ENCODE measurements around the gene C1QTNF7.

The C1QTNF7 gene

DNA sequence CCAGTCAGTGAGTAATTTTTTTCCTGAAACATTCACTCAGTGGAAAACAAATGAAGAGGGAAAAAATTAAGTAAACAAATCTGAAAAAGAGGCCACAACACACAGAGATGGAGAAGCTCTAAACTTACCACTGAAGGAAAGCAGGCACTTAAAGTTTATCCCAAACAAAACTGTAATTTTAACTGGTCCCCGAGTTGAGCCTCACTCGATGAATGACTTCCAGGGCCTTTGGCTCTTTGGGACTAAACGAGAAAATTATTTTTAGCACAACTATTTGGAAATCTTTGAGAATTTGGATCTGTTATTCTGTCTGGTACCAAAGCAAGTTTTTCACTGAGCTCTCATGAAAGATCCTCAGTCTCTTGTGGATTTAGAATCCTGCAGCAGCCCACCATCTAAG lies at the start of gene C1QTNF7:
Gene C1QTNF7, plus strand, starts transcription at position 333 of the 400 bp plus-strand sequence. CDS start 7,711 bp downstream, outside the sequence.
- no peak for DNase-seq

DNA sequence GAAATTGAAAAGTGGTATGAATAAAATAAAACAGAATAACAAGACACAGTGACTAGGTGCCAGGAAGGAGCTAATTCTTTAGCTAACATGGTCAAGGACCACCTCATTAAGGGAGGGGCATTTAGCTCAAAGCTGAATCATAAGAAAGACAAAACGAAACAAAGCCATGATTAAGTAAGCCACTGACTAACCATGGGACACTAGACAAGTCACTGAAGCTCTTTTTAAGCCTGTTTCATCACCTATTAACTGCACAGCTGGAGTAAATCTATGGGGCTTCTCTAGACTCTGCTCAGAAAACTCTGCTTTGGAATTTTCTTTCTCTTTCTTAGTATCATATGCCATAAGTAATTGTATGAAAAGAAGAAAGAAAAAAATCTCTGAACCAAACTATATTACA lies 49.8 kb upstream of the C1QTNF7 start:
- no peak for DNase-seq

- no peak for DNase-seq
Measured at GRCh38 chr4:15378493-15378892, 49.3 kb upstream of the C1QTNF7 start.

DNA sequence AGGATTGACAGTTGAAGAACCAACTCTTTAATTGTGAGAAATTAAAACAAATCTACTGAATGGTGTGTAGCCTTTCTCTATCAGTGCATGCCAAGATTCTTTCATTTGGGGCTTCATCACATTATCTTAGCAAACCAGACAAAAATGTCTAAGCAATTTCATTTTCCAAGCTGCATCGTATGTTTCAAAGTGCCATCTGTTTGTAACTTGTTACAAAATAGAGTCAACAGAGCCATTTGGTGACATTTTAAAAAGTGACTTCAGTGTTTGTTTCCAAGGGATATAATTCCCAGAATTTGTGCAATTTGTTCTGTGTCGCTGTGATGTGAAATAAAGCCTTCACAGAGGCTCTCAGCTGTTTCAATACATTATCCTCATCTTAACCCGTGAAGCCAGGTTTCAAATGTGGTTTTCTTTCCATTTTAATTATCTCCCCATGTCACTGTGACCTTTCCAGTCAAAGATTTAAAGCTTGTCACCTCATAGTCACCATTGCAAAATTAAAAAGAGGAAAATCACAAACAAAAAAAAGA lies 46.0 kb upstream of the C1QTNF7 start:
- DNase-seq, result no peak

DNA sequence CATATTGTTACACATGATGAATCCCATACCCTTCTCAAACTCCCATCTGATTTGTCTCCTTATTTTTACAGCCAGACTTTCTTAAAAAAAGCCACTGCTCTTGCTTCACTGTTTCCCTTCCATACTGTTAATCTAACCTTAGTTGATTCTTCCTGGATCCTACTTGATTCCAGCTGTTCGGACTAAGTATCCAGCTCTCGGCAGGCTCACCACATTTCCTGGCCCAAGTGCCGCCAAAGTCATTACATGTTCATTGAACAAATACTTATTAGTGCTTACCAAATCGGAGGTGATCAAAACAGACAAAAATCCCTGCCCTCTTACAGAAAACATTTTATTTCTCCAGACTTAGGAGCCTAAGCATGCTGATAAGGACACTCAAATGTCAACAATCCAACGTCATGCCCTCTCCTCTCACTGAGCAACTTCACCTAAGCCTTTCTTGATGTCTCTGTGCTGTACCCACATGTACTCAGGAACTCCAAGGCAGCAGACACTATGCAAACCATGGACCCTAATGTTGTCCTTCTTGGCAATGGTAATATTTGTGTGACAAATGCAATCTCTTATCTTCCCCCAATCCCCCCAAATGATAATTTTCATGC lies 45.1 kb upstream of the C1QTNF7 start:
- DNase-seq, result no peak

GRCh38 chr4:15385515-15385914 lies 42.3 kb upstream of the C1QTNF7 start:
- DNase-seq, result no peak

- no peak for DNase-seq
Measured at GRCh38 chr4:15385928-15386327, 41.9 kb upstream of the C1QTNF7 start.

DNA sequence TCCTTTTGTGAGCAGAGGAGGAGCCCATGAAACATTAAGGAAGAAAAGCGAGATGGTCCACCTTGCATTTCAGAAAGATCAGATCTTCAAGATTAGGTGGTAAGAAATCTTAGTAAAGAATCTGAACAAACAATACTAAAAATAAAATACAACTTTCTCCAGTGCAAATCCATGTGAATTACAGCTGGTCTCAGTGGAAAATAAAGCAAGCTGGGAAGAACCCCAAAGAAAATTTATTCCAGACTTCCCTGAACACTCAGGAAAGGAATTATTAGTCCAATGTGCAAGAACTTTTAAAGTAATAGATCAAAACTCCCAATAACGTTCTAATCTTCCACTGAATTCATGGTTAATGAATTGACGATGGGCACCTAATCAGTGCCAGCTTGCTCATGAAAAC lies 37.3 kb upstream of the C1QTNF7 start:
- no peak for DNase-seq

- DNase-seq, result no peak
Measured at GRCh38 chr4:15392053-15392805, 35.6 kb upstream of the C1QTNF7 start.

DNA sequence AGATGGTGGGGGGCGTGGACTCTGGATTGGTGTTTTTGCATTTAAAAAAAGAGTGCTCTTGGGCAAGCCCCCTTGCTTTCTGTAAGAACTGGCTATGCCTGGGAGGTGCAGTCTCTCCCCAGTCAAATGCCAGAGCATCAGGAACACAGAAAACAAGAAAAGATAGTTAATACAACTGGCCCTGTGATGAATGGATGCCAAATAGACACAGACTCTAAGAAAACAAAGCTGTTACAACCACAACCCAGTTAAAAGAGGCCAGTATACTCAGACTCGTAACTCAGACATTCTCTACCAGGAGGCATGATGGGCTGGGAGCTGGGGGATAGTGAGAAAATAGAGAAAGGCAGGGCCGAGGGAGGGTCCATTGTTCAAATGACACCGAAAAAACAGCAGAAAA lies 32.5 kb upstream of the C1QTNF7 start:
- DNase-seq, result no peak

GRCh38 chr4:15396157-15396800 lies 31.6 kb upstream of the C1QTNF7 start:
- DNase-seq, result peak; percentile 68

- no peak for DNase-seq
Measured at GRCh38 chr4:15398001-15398400, 29.8 kb upstream of the C1QTNF7 start.

- DNase-seq, result no peak
Measured at GRCh38 chr4:15398732-15399131, 29.1 kb upstream of the C1QTNF7 start.

GRCh38 chr4:15400226-15400625 lies 27.6 kb upstream of the C1QTNF7 start:
- no peak for DNase-seq

- no peak for DNase-seq
Measured at GRCh38 chr4:15400981-15401671, 26.7 kb upstream of the C1QTNF7 start.

- DNase-seq, result no peak
Measured at GRCh38 chr4:15402146-15402545, 25.7 kb upstream of the C1QTNF7 start.

- no peak for DNase-seq
Measured at GRCh38 chr4:15402974-15403373, 24.9 kb upstream of the C1QTNF7 start.

GRCh38 chr4:15405018-15405417 lies 22.8 kb upstream of the C1QTNF7 start:
- DNase-seq, result no peak

DNA sequence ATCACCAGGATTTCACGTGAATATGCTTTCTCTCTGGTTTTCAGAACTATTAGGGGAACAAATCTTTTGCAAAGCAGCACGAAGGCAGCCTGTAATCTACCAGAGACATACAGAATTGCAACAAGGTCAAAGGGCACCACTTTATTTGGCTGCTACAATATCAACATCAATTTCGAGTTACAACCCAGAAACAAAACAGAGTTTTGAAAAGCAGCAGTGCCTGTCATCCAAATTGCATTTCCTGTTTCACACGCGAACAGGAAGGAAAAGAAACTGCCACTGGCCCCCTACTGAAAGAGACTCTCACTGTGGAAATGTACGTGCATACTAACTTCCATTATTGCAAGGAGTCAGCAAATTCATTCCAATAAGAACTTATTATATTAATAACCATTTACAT lies 17.1 kb upstream of the C1QTNF7 start:
- DNase-seq, result peak; percentile 3

- no peak for DNase-seq
Measured at GRCh38 chr4:15412461-15412860, 15.4 kb upstream of the C1QTNF7 start.

DNA sequence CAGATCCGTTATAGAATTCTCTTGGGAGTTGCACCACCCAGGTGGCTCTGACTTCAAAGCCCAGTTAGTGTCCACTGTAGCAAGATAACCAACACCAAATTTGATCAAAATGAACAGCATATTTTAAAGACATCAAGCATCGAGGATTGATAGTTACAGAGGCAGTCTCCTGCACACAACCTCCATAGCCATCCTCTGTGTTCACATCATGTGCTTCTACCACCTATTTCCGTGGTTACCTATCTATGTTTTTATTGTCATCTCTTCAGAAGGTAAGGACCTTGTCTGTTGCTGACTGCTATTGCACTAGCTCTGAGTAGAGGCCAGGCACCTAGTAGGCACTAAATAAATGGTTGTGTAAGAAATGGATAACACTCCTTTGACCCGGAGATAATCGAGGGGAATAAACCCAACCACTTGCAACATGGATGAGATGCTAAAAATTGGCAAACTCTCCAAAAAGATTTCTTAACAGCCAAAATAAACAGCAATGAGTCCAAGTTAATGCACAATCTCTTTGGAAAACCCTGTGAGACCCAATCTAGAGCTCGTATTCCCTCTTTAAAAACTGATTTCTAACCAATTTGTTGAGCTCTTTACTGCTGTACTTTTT lies 14.7 kb upstream of the C1QTNF7 start:
- no peak for DNase-seq

DNA sequence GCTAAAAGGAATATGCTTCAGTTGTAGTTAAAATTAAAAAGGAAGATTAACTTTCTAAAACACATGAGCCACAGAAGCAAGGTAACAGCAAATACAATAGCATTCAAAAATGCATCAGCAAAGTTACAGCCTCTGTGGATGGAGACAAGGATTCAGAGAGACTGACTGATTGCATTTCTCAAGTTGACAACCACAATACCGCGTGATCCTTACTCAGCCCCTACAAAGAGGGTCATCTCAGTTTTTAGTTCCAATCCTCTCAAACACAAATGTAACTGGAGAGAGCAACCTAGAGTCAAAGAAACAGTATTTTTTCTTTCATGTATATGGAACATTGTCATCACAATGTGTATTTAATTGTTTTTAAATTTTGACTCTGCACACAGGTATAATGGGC lies 14.2 kb upstream of the C1QTNF7 start:
- no peak for DNase-seq

DNA sequence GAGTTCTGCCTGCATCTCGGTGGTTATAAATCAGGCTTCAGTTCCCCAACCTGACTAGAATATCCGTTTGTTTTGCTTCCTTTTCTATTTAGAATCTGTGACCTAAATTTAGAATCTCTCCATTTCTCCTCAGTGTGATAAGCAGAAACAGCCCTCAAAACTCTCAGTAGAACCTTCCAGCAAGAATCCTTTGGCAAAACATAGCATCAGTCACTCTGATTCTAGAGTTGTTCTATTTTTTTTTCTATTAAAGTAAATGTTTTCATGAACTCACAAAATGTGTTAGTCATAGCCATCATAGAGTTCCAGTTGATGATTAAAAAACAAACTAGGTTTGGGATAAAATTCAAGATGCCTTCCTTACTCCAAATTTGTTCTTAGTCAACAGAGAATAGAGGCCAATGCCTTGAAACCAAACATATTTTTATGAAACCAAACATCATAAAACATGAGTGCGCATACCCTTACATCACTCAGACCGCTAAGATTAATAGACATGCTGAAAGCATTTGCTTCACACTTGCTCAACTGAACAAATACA lies 13.2 kb upstream of the C1QTNF7 start:
- no peak for DNase-seq

Data from hematopoietic multipotent progenitor cell treated with erythropoietin and hydrocortisone succinate and interleukin-3 and kit ligand, for 8 days (in vitro differentiated cells).